PC-3 (cell line): ENCODE data around the gene HNF1A. TPM values are rescaled to one million over a fixed set of nuclear protein-coding genes. Genes with fewer than 3 reads are reported as not detected.

Source experiments
- ATAC-seq: fragments of 200-7000 bp; cut with Tn5 transposase; 2 replicates; pipeline ENCODE4 v1.9.1; 2020; ENCODE audit warnings: mild to moderate bottlenecking, moderate library complexity
- BruUV-seq: library from RNA; stranded (reverse); fragments of 400-500 nt; replicated peaks from 2 replicates; lab custom pipeline; 2021; lab: Mats Ljungman, UMichigan
- CTCF ChIA-PET: fragments of 300-600 bp; sonication (Branson Sonifier 250); formaldehyde crosslinking; loops from one replicate; lab custom pipeline; 2022; ENCODE audit warnings: antibody characterized with exemption; lab: Charles Lee
- POLR2A ChIA-PET: fragments of 300-600 bp; sonication (Branson Sonifier 250); formaldehyde crosslinking; loops from one replicate; lab custom pipeline; 2022; ENCODE audit warnings: antibody characterized with exemption; ENCODE audit not compliant: unreplicated experiment; lab: Charles Lee
- DNase-seq: peaks from one replicate; pipeline ENCODE4 v3.0.0-alpha.2; 2015
- H2AFZ ChIP-seq: fragments of 300-600 bp; sonication (generic); 2 replicates; pipeline ENCODE4 v1.6.0; 2016; ENCODE audit warnings: antibody characterized with exemption, low read length
- H3F3A ChIP-seq: fragments of 300-600 bp; sonication (generic); one replicate; pipeline ENCODE4 v1.6.0; 2017; ENCODE audit warnings: antibody characterized with exemption, low read length, control low read depth, mild to moderate bottlenecking; ENCODE audit not compliant: unreplicated experiment
- H3K27ac ChIP-seq: fragments of 300-600 bp; sonication (generic); 2 replicates; pipeline ENCODE4 v1.5.1; 2016; ENCODE audit warnings: mild to moderate bottlenecking, low read length
- H3K27me3 ChIP-seq: fragments of 300-600 bp; sonication (generic); 2 replicates; pipeline ENCODE4 v1.6.1; 2016; ENCODE audit warnings: low read length, mixed read lengths
- H3K36me3 ChIP-seq: fragments of 300-600 bp; sonication (generic); 2 replicates; pipeline ENCODE4 v1.6.1; 2016; ENCODE audit warnings: low read depth, mixed run types, low read length, mixed read lengths
- H3K4me1 ChIP-seq: fragments of 300-600 bp; sonication (generic); 2 replicates; pipeline ENCODE4 v1.5.1; 2016; ENCODE audit warnings: low read length; ENCODE audit not compliant: insufficient read depth
- H3K4me2 ChIP-seq: fragments of 300-600 bp; sonication (generic); 2 replicates; pipeline ENCODE4 v1.6.0; 2016; ENCODE audit warnings: low read length
- H3K4me3 ChIP-seq: fragments of 300-600 bp; sonication (generic); 2 replicates; pipeline ENCODE4 v1.5.1; 2016; ENCODE audit warnings: mild to moderate bottlenecking, low read length, mixed read lengths
- H3K79me2 ChIP-seq: fragments of 300-600 bp; sonication (generic); 2 replicates; pipeline ENCODE4 v1.6.1; 2017; ENCODE audit warnings: low read length, mixed read lengths
- H3K9ac ChIP-seq: fragments of 300-600 bp; sonication (generic); 2 replicates; pipeline ENCODE4 v1.6.0; 2016; ENCODE audit warnings: mild to moderate bottlenecking, low read length
- H3K9me2 ChIP-seq: fragments of 300-600 bp; sonication (generic); replicated peaks from 2 replicates; pipeline ENCODE4 v1.6.1; 2016; ENCODE audit warnings: mixed run types, low read length, mixed read lengths
- H3K9me3 ChIP-seq: fragments of 300-600 bp; sonication (generic); 2 replicates; pipeline ENCODE4 v1.6.1; 2016; ENCODE audit warnings: low read length, mixed read lengths
- H4K20me1 ChIP-seq: fragments of 300-600 bp; sonication (generic); 2 replicates; pipeline ENCODE4 v1.6.1; 2016; ENCODE audit warnings: low read length, mixed read lengths
- CTCF ChIP-seq: fragments of 300-600 bp; sonication (generic); conservative IDR thresholded peaks from 2 replicates; pipeline ENCODE4 v1.5.1; 2017; ENCODE audit warnings: antibody characterized with exemption, low read depth, mild to moderate bottlenecking, low read length
- EZH2 ChIP-seq: fragments of 300-600 bp; sonication (generic); IDR thresholded peaks from one replicate; pipeline ENCODE4 v1.6.1; 2017; ENCODE audit warnings: antibody characterized with exemption, mild to moderate bottlenecking, low read length; ENCODE audit not compliant: unreplicated experiment
- EZH2phosphoT487 ChIP-seq: fragments of 300-600 bp; sonication (generic); IDR thresholded peaks from 2 replicates; pipeline ENCODE4 v1.6.1; 2018; ENCODE audit warnings: mild to moderate bottlenecking, antibody characterized with exemption, low read length, borderline replicate concordance
- intact Hi-C: fragments of 100-400 bp; cut with micrococcal nuclease; formaldehyde crosslinking; loops from 2 replicates; pipeline ENCODE4 v1.9.0; 2023
- total RNA-seq: library from RNA; depleted of rRNA; stranded (reverse); fragments of >200 nt; gene quantifications from 2 replicates; pipeline ENCODE4 v1.2.3, GENCODE V29; 2014

The HNF1A gene
- total RNA-seq, 1 experiment from 2014 or later, result not detected

GRCh38 chr12:121018860-121019617, 40.7 kb downstream of the HNF1A start:
- intact Hi-C loops, result no loop called here
- ChIA-PET POLR2A (no interaction called here), CTCF (interaction anchor here (0.5 to 0.7 kb wide), 2 partner anchors 14 to 87 kb away, joined by 12 to 17 read pairs; no protein-coding TSS in a partner anchor)
- H3K27ac ChIP-seq, result no peak overlapping the region
- TF ChIP-seq EZH2 (no peak), EZH2phosphoT487 (no peak), CTCF (no peak)
- H3K27me3 ChIP-seq, result no peaks in the 10 kb centered on the region
- ATAC-seq (no peak), DNase-seq (no peak)
- no peak overlapping the region for H2AFZ ChIP-seq
- no peaks in the 10 kb centered on the region for H3F3A ChIP-seq
- no peak overlapping the region for H3K4me3 ChIP-seq
- no peak overlapping the region for H3K4me2 ChIP-seq
- H3K9ac ChIP-seq, result no peak overlapping the region
- H3K4me1 ChIP-seq, result peaks cover 9% of the 10 kb centered on the region; the same call in 1 of the 2 replicates
- no peaks in the 10 kb centered on the region for H3K9me2 ChIP-seq
- H3K79me2 ChIP-seq, result peaks cover 17% of the 10 kb centered on the region
- H3K36me3 ChIP-seq, result no peaks in the 10 kb centered on the region
- no TSS peak for BruUV-seq
- no peaks in the 10 kb centered on the region for H4K20me1 ChIP-seq
- no peaks in the 10 kb centered on the region for H3K9me3 ChIP-seq

GRCh38 chr12:121021754-121022153, 43.4 kb downstream of the HNF1A start:
- no peaks in the 10 kb centered on the region for H3K79me2 ChIP-seq
- no peak overlapping the region for H3K4me3 ChIP-seq
- ChIA-PET POLR2A (no interaction called here), CTCF (no interaction called here)
- H3K9me2 ChIP-seq, result no peaks in the 10 kb centered on the region
- no peak overlapping the region for H3K27ac ChIP-seq
- BruUV-seq, result no TSS peak
- H3K9ac ChIP-seq, result no peak overlapping the region
- no peaks in the 10 kb centered on the region for H3K9me3 ChIP-seq
- H3F3A ChIP-seq, result no peaks in the 10 kb centered on the region
- H4K20me1 ChIP-seq, result no peaks in the 10 kb centered on the region
- intact Hi-C loops, result no loop called here
- no peak overlapping the region for H2AFZ ChIP-seq
- DNase-seq (no peak), ATAC-seq (no peak)
- no peaks in the 10 kb centered on the region for H3K27me3 ChIP-seq
- peaks cover 3% of the 10 kb centered on the region; the same call in 1 of the 2 replicates for H3K4me1 ChIP-seq
- no peak for TF ChIP-seq EZH2
- no peak for TF ChIP-seq CTCF
- no peak for TF ChIP-seq EZH2phosphoT487
- no peaks in the 10 kb centered on the region for H3K36me3 ChIP-seq
- no peak overlapping the region for H3K4me2 ChIP-seq

- Histone ChIP-seq H3F3A (no peaks in the 10 kb centered on the region), H3K27me3 (no peaks in the 10 kb centered on the region), H3K9ac (no peak overlapping the region), H3K9me2 (no peaks in the 10 kb centered on the region), H3K4me3 (no peak overlapping the region), H3K4me2 (no peak overlapping the region), H3K27ac (no peak overlapping the region), H3K36me3 (no peaks in the 10 kb centered on the region), H3K9me3 (no peaks in the 10 kb centered on the region), H3K4me1 (peaks cover 3% of the 10 kb centered on the region; the same call in 1 of the 2 replicates), H2AFZ (no peak overlapping the region), H3K79me2 (no peaks in the 10 kb centered on the region), H4K20me1 (no peaks in the 10 kb centered on the region)
- no TSS peak for BruUV-seq
- POLR2A ChIA-PET, result no interaction called here
- CTCF ChIA-PET, result no interaction called here
- ATAC-seq (no peak), DNase-seq (no peak)
- TF ChIP-seq EZH2 (no peak), CTCF (no peak), EZH2phosphoT487 (no peak)
- intact Hi-C loops, result no loop called here
These were observed 44.4 kb downstream of the HNF1A start for GRCh38 chr12:121022713-121023112.
